Fibroblast of lung (primary cell): ENCODE measurements around the gene NXN. TPM values are rescaled to one million over a fixed set of nuclear protein-coding genes. Genes with fewer than 3 reads are reported as not detected.

Experiments
- DNase-seq, 2 donors: peaks; one replicate each; pipeline versions ENCODE4 v3.0.0 to v3.0.0-alpha.2; 2010; ENCODE audit warnings: low read depth in 2 of 2
- H2AFZ ChIP-seq: 2 replicates; pipeline ENCODE4 v1.5.1; 2012; ENCODE audit warnings: low read length, control low read depth, inconsistent platforms
- H3K27ac ChIP-seq: 2 replicates; pipeline ENCODE4 v1.5.1; 2011; ENCODE audit warnings: low read length, control low read depth; ENCODE audit not compliant: insufficient read depth
- H3K27me3 ChIP-seq: 2 replicates; pipeline ENCODE4 v1.5.1; 2011; ENCODE audit warnings: mild to moderate bottlenecking, low read length; ENCODE audit not compliant: control insufficient read depth, insufficient read depth
- H3K36me3 ChIP-seq: 2 replicates; pipeline ENCODE4 v1.5.1; 2011; ENCODE audit warnings: low read length; ENCODE audit not compliant: control insufficient read depth, insufficient read depth
- H3K4me1 ChIP-seq: 2 replicates; pipeline ENCODE4 v1.5.1; 2011; ENCODE audit warnings: low read length; ENCODE audit not compliant: control insufficient read depth, insufficient read depth; ENCODE audit errors: extremely low read depth
- H3K4me2 ChIP-seq: 2 replicates; pipeline ENCODE4 v1.5.1; 2011; ENCODE audit warnings: low read length, control low read depth; ENCODE audit not compliant: insufficient read depth; ENCODE audit errors: extremely low read depth
- H3K4me3 ChIP-seq, 4 experiments: fragments of 200-600 bp in 1 of 4; sonication (generic) in 1 of 4; replicated peaks in 1 of 4; 2 replicates each; pipeline ENCODE4 v1.5.1; 2011 to 2016; ENCODE audit warnings: low read length in 4 of 4, low read depth in 3 of 4, mild to moderate bottlenecking in 3 of 4, control low read depth in 2 of 4, inconsistent platforms in 1 of 4, mixed read lengths in 1 of 4; ENCODE audit not compliant: insufficient read depth in 1 of 4; ENCODE audit errors: control extremely low read depth in 1 of 4
- H3K79me2 ChIP-seq: 2 replicates; pipeline ENCODE4 v1.5.1; 2012; ENCODE audit warnings: mild to moderate bottlenecking, low read length, inconsistent platforms; ENCODE audit not compliant: control insufficient read depth, insufficient read depth
- H3K9ac ChIP-seq: 2 replicates; pipeline ENCODE4 v1.5.1; 2011; ENCODE audit warnings: mild to moderate bottlenecking, low read length, control low read depth; ENCODE audit not compliant: insufficient read depth
- H3K9me3 ChIP-seq: 2 replicates; pipeline ENCODE4 v1.5.1; 2012; ENCODE audit warnings: low read depth, low read length; ENCODE audit not compliant: control insufficient read depth, insufficient read depth
- H4K20me1 ChIP-seq: 2 replicates; pipeline ENCODE4 v1.5.1; 2011; ENCODE audit warnings: low read length; ENCODE audit not compliant: control insufficient read depth, insufficient read depth; ENCODE audit errors: extremely low read depth
- EZH2 ChIP-seq: IDR thresholded peaks from 2 replicates; pipeline ENCODE4 v1.5.1; 2012; ENCODE audit warnings: low read length, control low read depth, mild to moderate bottlenecking; ENCODE audit errors: missing control alignments
- polyA plus RNA-seq, 2 donors: library from polyadenylated mRNA; depleted of rRNA in 1 of 2; stranded (reverse) in 1 of 2; unstranded in 1 of 2; fragments of >200 nt; gene quantifications; 2 replicates each; pipeline ENCODE4 v1.2.1, GENCODE V29; 2011 to 2012; ENCODE audit warnings: missing spikeins in 1 of 2
- total RNA-seq: library from RNA; depleted of rRNA; stranded (reverse); fragments of >200 nt; gene quantifications from 2 replicates; pipeline ENCODE4 v1.2.1, GENCODE V29; 2014
- TF ChIP-seq, protein P1 (sequence below), 2 donors: IDR thresholded peaks in 1 of 2; conservative IDR thresholded peaks in 1 of 2; 1 replicate in 1 of 2; 2 replicates in 1 of 2; pipeline ENCODE4 v1.5.1; 2011 to 2012; ENCODE audit warnings: low read length in 2 of 2, control low read depth in 1 of 2, inconsistent platforms in 1 of 2, low read depth in 1 of 2, mild to moderate bottlenecking in 1 of 2

The NXN gene
- total and polyA plus RNA-seq, 2 donors (not counting 1 experiment from before 2014, with no cell fraction given) = 38.5 to 53.8 TPM

DNA sequence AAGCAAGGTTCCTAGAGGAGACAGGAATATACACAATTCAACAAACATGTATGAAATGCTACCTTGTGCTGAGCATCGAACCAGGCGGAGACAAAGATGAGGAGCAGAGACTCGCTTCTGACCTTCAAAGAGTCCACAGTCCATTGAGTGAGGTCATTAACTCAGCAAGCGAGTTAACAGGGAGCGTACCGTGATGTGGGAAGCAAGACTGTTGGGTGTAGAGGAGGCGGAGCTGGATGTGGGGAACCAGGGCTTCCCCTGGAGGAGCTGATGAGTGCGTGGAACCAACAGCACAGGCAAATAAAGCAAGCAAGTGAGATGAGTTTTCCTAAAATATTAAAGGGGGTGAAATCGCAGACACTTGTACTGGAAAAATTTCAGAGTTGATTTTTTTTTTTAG lies 65.0 kb downstream of the NXN start:
- Histone ChIP-seq H4K20me1 (no peaks in the 10 kb centered on the region), H3K4me1 (no peaks in the 10 kb centered on the region), H2AFZ (no peak overlapping the region), H3K79me2 (peaks cover 3% of the 10 kb centered on the region), H3K4me3 (no peak overlapping the region), H3K36me3 (no peaks in the 10 kb centered on the region), H3K27ac (no peak overlapping the region), H3K4me2 (no peak overlapping the region), H3K27me3 (no peaks in the 10 kb centered on the region), H3K9me3 (no peaks in the 10 kb centered on the region), H3K9ac (no peak overlapping the region)
- TF ChIP-seq EZH2 = no peak
- TF ChIP-seq, protein P1, sequence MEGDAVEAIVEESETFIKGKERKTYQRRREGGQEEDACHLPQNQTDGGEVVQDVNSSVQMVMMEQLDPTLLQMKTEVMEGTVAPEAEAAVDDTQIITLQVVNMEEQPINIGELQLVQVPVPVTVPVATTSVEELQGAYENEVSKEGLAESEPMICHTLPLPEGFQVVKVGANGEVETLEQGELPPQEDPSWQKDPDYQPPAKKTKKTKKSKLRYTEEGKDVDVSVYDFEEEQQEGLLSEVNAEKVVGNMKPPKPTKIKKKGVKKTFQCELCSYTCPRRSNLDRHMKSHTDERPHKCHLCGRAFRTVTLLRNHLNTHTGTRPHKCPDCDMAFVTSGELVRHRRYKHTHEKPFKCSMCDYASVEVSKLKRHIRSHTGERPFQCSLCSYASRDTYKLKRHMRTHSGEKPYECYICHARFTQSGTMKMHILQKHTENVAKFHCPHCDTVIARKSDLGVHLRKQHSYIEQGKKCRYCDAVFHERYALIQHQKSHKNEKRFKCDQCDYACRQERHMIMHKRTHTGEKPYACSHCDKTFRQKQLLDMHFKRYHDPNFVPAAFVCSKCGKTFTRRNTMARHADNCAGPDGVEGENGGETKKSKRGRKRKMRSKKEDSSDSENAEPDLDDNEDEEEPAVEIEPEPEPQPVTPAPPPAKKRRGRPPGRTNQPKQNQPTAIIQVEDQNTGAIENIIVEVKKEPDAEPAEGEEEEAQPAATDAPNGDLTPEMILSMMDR (conservative IDR thresholded peaks at IDR 0.05 in 1 of 2, IDR thresholded peaks at IDR 0.05 in 1 of 2; ENCODE audit: low read depth in 1 of 2, low read length in 2 of 2) = no peak
- DNase-seq = no peak

DNA sequence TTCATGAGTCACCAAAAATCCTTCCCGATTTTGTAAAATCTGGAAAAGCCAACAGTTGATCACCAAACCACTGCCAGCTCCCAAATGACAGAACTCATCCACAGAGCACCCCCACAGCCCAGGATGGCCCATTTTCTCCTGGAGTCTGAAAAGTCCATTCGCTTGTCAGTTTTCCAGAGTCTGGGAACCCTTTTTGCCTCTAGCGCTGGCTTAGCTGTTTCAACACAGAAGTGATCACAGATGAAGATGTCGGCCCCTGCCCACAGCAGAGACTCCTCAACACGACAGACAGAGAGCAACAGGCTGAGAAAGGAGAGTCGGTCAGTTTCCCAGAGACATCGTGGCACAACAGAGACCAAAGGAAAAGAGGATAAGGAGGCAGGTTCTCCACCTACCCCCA lies 66.4 kb downstream of the NXN start:
- no peak overlapping the region for H3K4me3 ChIP-seq
- no peak overlapping the region for H3K9ac ChIP-seq
- H3K9me3 ChIP-seq = no peaks in the 10 kb centered on the region
- DNase-seq = no peak
- H3K27me3 ChIP-seq = no peaks in the 10 kb centered on the region
- no peaks in the 10 kb centered on the region for H3K36me3 ChIP-seq
- TF ChIP-seq EZH2 = no peak
- TF ChIP-seq, protein P1 (conservative IDR thresholded peaks at IDR 0.05 in 1 of 2, IDR thresholded peaks at IDR 0.05 in 1 of 2; ENCODE audit: low read depth in 1 of 2, low read length in 2 of 2) = no peak
- H3K79me2 ChIP-seq = peaks cover 3% of the 10 kb centered on the region
- no peak overlapping the region for H3K27ac ChIP-seq
- no peak overlapping the region for H3K4me2 ChIP-seq
- H3K4me1 ChIP-seq = no peaks in the 10 kb centered on the region
- no peak overlapping the region for H2AFZ ChIP-seq
- H4K20me1 ChIP-seq = no peaks in the 10 kb centered on the region

DNA sequence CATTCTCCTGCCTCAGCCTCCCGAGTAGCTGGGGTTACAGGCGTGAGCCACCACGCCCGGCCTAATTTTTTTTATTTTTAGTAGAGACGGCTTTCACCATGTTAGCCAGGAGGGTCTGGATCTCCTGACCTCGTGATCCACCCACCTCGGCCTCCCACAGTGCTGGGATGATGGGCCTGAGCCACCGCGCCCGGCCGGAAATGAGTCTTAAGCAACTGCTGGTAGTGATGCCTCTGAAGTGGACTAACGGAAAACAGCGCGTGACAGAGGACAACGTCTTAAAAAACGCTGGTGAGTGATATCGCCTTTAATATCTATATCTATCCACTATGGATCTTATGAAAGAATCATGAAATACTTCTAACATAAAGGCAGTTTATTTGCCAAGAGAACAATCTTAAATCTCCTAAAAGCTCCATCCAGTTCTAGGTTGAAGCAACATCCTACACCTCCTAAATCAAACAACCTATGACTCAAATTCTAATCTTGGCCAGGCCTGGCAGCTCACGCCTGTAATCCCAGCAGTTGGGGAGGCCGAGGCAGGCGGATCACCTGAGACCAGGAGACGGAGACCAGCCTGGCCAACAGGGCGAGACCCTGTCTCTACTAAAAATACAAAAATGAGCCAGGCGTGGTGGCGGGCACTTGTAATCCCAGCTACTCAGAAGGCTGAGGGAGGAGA lies 69.8 kb downstream of the NXN start:
- Histone ChIP-seq H3K4me2 (no peak overlapping the region), H3K36me3 (no peaks in the 10 kb centered on the region), H3K79me2 (no peaks in the 10 kb centered on the region)

More for the DNA sequence above, 69.8 kb downstream of the NXN start:
- Histone ChIP-seq H3K27ac (no peak overlapping the region), H3K27me3 (no peaks in the 10 kb centered on the region), H3K9ac (no peak overlapping the region), H3K9me3 (no peaks in the 10 kb centered on the region), H3K4me3 (no peak overlapping the region), H3K4me1 (no peaks in the 10 kb centered on the region), H2AFZ (no peak overlapping the region), H4K20me1 (no peaks in the 10 kb centered on the region)
- no peak for DNase-seq
- TF ChIP-seq, protein P1 (conservative IDR thresholded peaks at IDR 0.05 in 1 of 2, IDR thresholded peaks at IDR 0.05 in 1 of 2; ENCODE audit: low read depth in 1 of 2, low read length in 2 of 2) = no peak
- TF ChIP-seq EZH2 = no peak
